SK-N-SH treated with all-trans-retinoic acid at 6 μM for 48 hours (cell line): ENCODE results near the gene ASS1.

Experiments
- ATAC-seq: fragments of 200-7000 bp; cut with Tn5 transposase; 3 replicates; pipeline ENCODE4 v1.9.1; 2020; ENCODE audit warnings: mild to moderate bottlenecking, moderate library complexity
- BACH2 ChIP-seq: fragments of 250-450 bp; sonication (Bioruptor Pico); IDR thresholded peaks from 2 replicates; pipeline ENCODE4 v1.9.0; 2021; ENCODE audit warnings: mild to moderate bottlenecking, borderline replicate concordance
- CSDC2 ChIP-seq: fragments of 250-450 bp; sonication (Bioruptor Pico); IDR thresholded peaks from 2 replicates; pipeline ENCODE4 v1.5.0; 2020; ENCODE audit warnings: mild to moderate bottlenecking, moderate library complexity
- ESRRG ChIP-seq: fragments of 250-450 bp; sonication (Bioruptor Pico); IDR thresholded peaks from 2 replicates; pipeline ENCODE4 v1.6.1; 2021; ENCODE audit warnings: mild to moderate bottlenecking
- GLIS3 ChIP-seq: fragments of 250-450 bp; sonication (Bioruptor Pico); IDR thresholded peaks from 2 replicates; pipeline ENCODE4 v1.5.0; 2020; ENCODE audit warnings: mild to moderate bottlenecking, moderate library complexity
- ISL1 ChIP-seq: fragments of 250-450 bp; sonication (Bioruptor Pico); IDR thresholded peaks from 2 replicates; pipeline ENCODE4 v2.1.2; 2022; ENCODE audit warnings: mild to moderate bottlenecking, moderate library complexity
- OSR1 ChIP-seq: fragments of 250-450 bp; sonication (Bioruptor Pico); IDR thresholded peaks from 2 replicates; pipeline ENCODE4 v1.8.0; 2022; ENCODE audit warnings: moderate library complexity, mild to moderate bottlenecking, inconsistent platforms
- PATZ1 ChIP-seq: fragments of 250-450 bp; sonication (Bioruptor Pico); IDR thresholded peaks from 2 replicates; pipeline ENCODE4 v1.8.0; 2020; ENCODE audit warnings: mild to moderate bottlenecking, moderate library complexity, borderline replicate concordance
- RARB ChIP-seq: fragments of 250-450 bp; sonication (Bioruptor Pico); IDR thresholded peaks from 2 replicates; pipeline ENCODE4 v1.8.0; 2021; ENCODE audit warnings: mild to moderate bottlenecking, moderate library complexity
- SNAI2 ChIP-seq: fragments of 250-450 bp; sonication (Bioruptor Pico); IDR thresholded peaks from 2 replicates; pipeline ENCODE4 v1.5.0; 2020; ENCODE audit warnings: mild to moderate bottlenecking, moderate library complexity
- TCF4 ChIP-seq: fragments of 250-450 bp; sonication (Bioruptor Pico); IDR thresholded peaks from 2 replicates; pipeline ENCODE4 v1.8.0; 2021; ENCODE audit warnings: mild to moderate bottlenecking, moderate library complexity, borderline replicate concordance
- TOX ChIP-seq: fragments of 250-450 bp; sonication (Bioruptor Pico); IDR thresholded peaks from 2 replicates; pipeline ENCODE4 v1.8.0; 2021; ENCODE audit warnings: mild to moderate bottlenecking, moderate library complexity, borderline replicate concordance
- TSHZ2 ChIP-seq: fragments of 250-450 bp; sonication (Bioruptor Pico); IDR thresholded peaks from 2 replicates; pipeline ENCODE4 v1.5.0; 2020; ENCODE audit warnings: mild to moderate bottlenecking, moderate library complexity
- ZFP3 ChIP-seq: fragments of 250-450 bp; sonication (Bioruptor Pico); IDR thresholded peaks from 2 replicates; pipeline ENCODE4 v1.5.0; 2020; ENCODE audit warnings: mild to moderate bottlenecking, moderate library complexity
- ZFP30 ChIP-seq: fragments of 450-650 bp; formaldehyde crosslinking; IDR thresholded peaks from 2 replicates; pipeline ENCODE4 v1.5.0; 2022; ENCODE audit warnings: mild to moderate bottlenecking, moderate library complexity
- ZNF565 ChIP-seq: fragments of 450-650 bp; formaldehyde crosslinking; conservative IDR thresholded peaks from 2 replicates; pipeline ENCODE4 v1.5.0; 2020; ENCODE audit warnings: low read depth, mild to moderate bottlenecking, moderate library complexity
- ZNF70 ChIP-seq: fragments of 450-650 bp; formaldehyde crosslinking; IDR thresholded peaks from 2 replicates; pipeline ENCODE4 v1.5.0; 2020; ENCODE audit warnings: mild to moderate bottlenecking, moderate library complexity
- ZNF8 ChIP-seq: fragments of 450-650 bp; formaldehyde crosslinking; IDR thresholded peaks from 2 replicates; pipeline ENCODE4 v1.5.0; 2020; ENCODE audit warnings: mild to moderate bottlenecking, moderate library complexity
- TF ChIP-seq, protein P1 (sequence below): fragments of 250-450 bp; sonication (Bioruptor Pico); IDR thresholded peaks from 2 replicates; pipeline ENCODE4 v1.5.1; 2020; ENCODE audit warnings: low read depth, mild to moderate bottlenecking, moderate library complexity
- TF ChIP-seq, protein P2 (sequence below): fragments of 250-450 bp; sonication (Bioruptor Pico); IDR thresholded peaks from 2 replicates; pipeline ENCODE4 v1.5.1; 2021; ENCODE audit warnings: mild to moderate bottlenecking, moderate library complexity
- TF ChIP-seq, protein P3 (sequence below): fragments of 250-450 bp; sonication (Bioruptor Pico); IDR thresholded peaks from 2 replicates; pipeline ENCODE4 v1.8.0; 2021; ENCODE audit warnings: low read depth, mild to moderate bottlenecking, moderate library complexity, borderline replicate concordance

ASS1 gene

DNA sequence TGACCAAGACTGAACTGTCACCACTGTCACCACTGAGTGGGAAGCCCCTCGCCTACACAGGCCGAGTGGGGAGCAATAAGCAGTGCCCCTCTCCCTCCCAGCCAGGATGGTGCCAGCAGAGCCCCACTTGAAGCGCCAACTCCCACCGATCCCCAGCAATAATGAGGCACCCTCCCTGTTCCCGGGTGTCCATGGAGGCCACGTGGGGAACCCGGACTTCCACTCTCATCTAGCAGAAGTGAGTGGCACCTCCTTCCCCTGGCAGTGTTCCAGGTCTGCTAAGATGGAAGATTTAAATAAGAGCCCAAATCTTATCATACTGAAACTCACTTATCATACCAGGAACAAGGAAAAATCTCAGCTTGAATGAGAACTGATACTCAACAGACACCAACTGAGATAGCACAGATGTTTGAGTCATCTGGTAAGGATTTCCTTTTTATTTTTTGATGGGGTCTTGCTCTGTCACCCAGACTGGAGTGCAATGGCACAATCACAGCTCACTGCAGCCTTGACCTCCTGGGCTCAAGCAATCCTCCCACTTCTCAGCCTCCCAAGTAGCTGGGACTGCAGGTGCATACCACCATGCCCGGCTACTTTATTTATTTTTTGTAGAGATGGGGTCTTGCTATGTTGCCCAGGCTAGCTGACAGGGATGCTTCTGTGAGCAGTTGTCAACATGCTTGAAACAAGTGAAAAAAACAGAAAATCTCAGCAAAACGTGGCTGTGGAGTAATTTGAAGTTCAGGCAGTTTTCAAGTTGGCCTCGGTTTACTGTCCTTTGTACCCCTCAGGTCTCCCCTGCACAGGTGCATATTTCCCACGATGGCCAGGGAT, 29.6 kb upstream of the ASS1 start (continued):
- TF ChIP-seq TSHZ2 (CRISPR knock-in tag) (0 out of 2 replicates have a peak, but pooled peaks have one; percentile 58), PATZ1 (CRISPR knock-in tag) (no peak), ZNF8 (CRISPR knock-in tag) (no peak), ZNF70 (CRISPR knock-in tag) (no peak), ZFP3 (CRISPR knock-in tag) (no peak), ZFP30 (CRISPR knock-in tag) (no peak), ESRRG (CRISPR knock-in tag) (no peak), GLIS3 (CRISPR knock-in tag) (no peak)
- TF ChIP-seq, protein P1, sequence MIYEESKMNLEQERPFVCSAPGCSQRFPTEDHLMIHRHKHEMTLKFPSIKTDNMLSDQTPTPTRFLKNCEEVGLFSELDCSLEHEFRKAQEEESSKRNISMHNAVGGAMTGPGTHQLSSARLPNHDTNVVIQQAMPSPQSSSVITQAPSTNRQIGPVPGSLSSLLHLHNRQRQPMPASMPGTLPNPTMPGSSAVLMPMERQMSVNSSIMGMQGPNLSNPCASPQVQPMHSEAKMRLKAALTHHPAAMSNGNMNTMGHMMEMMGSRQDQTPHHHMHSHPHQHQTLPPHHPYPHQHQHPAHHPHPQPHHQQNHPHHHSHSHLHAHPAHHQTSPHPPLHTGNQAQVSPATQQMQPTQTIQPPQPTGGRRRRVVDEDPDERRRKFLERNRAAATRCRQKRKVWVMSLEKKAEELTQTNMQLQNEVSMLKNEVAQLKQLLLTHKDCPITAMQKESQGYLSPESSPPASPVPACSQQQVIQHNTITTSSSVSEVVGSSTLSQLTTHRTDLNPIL (CRISPR knock-in tag), result no peak

DNA sequence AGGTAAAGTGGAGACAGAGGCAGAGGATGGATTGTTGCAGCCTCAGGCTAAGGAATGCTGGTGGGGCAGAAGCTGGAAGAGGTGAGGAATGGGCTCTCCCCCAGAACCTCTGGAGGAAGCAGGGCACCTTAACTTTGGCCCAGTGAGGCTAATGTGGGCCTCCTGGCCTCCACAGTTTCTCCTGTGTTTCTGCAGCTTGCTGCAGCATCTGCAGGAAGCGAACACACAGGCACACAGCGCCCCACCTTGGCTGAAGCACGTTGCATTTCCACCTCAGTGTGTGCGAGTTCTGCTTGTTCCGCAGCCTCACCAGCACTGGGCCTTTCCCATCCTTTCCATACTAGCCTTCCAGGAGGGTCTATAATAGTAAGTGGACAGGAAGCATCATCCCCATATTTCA, 27.2 kb upstream of the ASS1 start:
- TF ChIP-seq TCF4 (CRISPR knock-in tag), result no peak
- no peak for TF ChIP-seq GLIS3 (CRISPR knock-in tag)
- ATAC-seq, result no peak

DNA sequence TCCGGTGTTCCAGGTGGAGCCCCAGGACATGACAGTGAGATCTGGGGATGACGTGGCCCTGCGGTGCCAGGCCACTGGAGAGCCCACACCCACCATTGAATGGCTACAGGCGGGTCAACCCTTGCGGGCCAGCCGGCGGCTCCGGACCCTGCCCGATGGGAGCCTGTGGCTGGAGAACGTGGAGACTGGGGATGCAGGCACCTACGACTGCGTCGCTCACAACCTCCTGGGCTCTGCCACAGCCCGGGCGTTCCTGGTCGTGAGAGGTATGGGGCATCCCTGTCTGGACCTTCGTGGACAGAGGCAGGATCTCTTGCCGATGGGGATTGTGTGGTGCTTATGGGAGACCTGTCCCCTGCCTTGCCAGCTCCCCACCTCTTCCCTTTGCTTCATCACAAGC, 26.0 kb upstream of the ASS1 start:
- no peak for TF ChIP-seq CSDC2 (CRISPR knock-in tag)
- TF ChIP-seq BACH2 (CRISPR knock-in tag), result no peak
- TF ChIP-seq ZNF565, result no peak
- TF ChIP-seq, protein P1 (CRISPR knock-in tag), result no peak
- no peak for TF ChIP-seq ZNF70 (CRISPR knock-in tag)
- no peak for TF ChIP-seq ESRRG (CRISPR knock-in tag)
- TF ChIP-seq RARB (CRISPR knock-in tag), result no peak
- no peak for ATAC-seq

DNA sequence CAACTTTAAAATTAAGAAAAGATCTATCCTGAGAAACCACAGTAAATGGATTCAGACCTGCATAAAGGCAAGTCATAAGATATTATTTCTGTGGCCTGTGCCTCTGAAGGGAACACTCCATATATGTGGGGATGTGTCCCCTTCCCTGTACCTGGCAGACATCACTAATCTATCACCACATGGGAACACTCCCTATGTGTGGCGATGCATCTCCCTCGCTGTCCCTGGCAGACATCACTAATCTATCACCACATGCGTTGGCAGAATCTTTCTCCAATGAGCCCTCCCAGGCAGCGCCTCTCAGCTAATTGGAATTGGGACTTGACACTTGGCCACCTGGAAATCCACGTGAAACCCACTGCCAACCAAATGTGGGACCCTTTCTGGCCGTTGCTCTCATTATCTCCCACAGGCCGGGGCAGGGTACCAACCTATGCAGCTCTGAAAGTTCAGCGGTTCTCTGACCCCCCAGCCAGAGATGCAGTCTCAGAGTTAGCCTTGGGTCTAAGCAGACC, 25.2 kb upstream of the ASS1 start:
- no peak for ATAC-seq
- TF ChIP-seq, protein P1 (CRISPR knock-in tag), result no peak
- TF ChIP-seq SNAI2 (CRISPR knock-in tag) (no peak), RARB (CRISPR knock-in tag) (no peak), GLIS3 (CRISPR knock-in tag) (no peak), ZNF565 (no peak), OSR1 (CRISPR knock-in tag) (no peak), ZFP3 (CRISPR knock-in tag) (no peak), TCF4 (CRISPR knock-in tag) (no peak), TOX (CRISPR knock-in tag) (no peak), CSDC2 (CRISPR knock-in tag) (no peak), ISL1 (CRISPR knock-in tag) (no peak)
- TF ChIP-seq, protein P2, sequence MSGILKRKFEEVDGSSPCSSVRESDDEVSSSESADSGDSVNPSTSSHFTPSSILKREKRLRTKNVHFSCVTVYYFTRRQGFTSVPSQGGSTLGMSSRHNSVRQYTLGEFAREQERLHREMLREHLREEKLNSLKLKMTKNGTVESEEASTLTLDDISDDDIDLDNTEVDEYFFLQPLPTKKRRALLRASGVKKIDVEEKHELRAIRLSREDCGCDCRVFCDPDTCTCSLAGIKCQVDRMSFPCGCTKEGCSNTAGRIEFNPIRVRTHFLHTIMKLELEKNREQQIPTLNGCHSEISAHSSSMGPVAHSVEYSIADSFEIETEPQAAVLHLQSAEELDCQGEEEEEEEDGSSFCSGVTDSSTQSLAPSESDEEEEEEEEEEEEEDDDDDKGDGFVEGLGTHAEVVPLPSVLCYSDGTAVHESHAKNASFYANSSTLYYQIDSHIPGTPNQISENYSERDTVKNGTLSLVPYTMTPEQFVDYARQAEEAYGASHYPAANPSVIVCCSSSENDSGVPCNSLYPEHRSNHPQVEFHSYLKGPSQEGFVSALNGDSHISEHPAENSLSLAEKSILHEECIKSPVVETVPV (CRISPR knock-in tag), result no peak
- TF ChIP-seq, protein P3, sequence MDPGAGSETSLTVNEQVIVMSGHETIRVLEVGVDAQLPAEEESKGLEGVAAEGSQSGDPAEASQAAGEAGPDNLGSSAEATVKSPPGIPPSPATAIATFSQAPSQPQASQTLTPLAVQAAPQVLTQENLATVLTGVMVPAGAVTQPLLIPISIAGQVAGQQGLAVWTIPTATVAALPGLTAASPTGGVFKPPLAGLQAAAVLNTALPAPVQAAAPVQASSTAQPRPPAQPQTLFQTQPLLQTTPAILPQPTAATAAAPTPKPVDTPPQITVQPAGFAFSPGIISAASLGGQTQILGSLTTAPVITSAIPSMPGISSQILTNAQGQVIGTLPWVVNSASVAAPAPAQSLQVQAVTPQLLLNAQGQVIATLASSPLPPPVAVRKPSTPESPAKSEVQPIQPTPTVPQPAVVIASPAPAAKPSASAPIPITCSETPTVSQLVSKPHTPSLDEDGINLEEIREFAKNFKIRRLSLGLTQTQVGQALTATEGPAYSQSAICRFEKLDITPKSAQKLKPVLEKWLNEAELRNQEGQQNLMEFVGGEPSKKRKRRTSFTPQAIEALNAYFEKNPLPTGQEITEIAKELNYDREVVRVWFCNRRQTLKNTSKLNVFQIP, result no peak
